ENCODE results near the gene KIF12.
"Not testable (repeated sequence)": the region's sequence is repeated elsewhere in the genome, so short reads cannot be mapped to it uniquely, and the experiment has no call there.

Gene KIF12

GRCh38 chr9:114049441-114050225 is 49.5 kb downstream of the KIF12 start:
- DNase-seq (ENCODE audit: low read depth in 1 of 2, low spot score in 1 of 2), result no peak

DNA sequence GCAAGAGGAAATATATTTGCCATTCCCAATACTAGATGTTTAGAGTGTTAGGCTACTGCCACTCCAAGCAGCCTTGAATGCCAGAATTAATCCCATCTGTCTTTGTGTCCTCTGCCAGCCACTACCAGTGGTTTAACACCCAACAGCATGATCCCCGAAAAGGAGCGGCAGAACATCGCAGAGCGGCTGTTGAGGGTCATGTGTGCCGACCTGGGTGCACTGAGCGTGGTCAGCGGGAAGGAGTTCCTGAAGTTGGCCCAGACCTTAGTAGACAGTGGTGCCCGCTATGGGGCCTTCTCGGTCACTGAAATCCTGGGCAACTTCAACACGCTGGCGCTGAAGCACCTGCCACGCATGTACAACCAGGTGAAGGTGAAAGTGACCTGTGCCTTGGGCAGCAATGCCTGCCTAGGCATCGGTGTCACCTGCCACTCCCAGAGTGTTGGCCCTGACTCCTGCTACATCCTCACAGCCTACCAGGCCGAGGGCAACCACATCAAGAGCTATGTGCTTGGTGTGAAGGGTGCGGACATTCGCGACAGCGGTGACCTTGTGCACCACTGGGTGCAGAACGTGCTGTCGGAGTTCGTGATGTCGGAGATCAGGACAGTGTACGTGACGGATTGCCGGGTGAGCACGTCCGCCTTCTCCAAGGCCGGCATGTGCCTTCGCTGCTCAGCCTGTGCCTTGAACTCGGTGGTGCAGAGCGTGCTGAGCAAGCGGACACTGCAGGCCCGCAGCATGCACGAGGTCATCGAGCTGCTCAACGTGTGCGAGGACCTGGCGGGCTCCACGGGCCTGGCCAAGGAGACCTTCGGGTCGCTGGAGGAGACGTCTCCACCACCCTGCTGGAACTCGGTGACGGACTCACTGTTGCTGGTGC is 50.3 kb downstream of the KIF12 start:
- no peak for DNase-seq (ENCODE audit: low read depth in 1 of 2, low spot score in 1 of 2)

GRCh38 chr9:114047717-114048116 is 51.4 kb downstream of the KIF12 start:
- DNase-seq (ENCODE audit: low read depth in 1 of 2, low spot score in 1 of 2), result no peak

DNA sequence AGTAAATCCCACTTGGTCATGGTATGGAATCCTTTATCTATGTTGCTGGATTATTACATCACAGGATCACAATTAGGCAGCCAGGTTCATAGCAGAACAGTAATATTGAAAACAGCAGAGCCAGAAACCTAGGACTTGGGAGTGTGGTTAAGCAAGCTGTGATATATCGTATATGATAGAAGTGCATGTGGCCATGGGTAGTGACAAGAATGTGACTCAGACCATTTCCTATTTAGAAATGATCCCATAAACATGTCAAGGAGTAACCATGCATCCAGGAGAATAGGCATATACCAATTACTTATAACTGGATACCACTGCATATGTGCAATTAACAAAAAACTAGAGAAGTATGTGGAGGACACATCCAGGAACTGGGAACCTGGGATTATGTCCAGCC is 52.2 kb downstream of the KIF12 start:
- DNase-seq (ENCODE audit: low read depth in 1 of 2, low spot score in 1 of 2), result no peak

DNA sequence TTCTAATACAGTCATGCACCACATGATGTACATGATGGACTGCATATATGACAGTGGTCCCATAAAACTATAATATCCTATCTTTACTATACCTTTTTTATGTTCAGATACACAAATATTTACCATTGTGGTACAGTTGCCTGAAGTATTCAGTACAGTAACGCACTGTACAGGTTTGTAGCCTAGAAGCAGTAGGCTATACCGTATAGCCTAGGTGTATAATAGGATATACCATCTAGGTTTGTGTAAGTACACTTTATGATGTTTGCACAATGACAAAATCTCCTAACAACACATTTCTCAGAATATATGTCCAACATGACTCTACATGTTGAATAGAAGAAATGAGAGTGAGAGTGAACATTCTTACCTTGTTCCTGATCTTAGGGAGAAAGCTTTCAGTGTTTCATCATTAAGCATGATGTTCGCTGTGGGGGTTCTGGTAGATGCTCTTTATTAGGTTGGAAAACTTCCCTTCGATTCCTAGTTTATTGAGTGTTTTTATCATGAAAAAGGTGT is 52.8 kb downstream of the KIF12 start:
- DNase-seq (ENCODE audit: low read depth in 1 of 2, low spot score in 1 of 2), result no peak

DNA sequence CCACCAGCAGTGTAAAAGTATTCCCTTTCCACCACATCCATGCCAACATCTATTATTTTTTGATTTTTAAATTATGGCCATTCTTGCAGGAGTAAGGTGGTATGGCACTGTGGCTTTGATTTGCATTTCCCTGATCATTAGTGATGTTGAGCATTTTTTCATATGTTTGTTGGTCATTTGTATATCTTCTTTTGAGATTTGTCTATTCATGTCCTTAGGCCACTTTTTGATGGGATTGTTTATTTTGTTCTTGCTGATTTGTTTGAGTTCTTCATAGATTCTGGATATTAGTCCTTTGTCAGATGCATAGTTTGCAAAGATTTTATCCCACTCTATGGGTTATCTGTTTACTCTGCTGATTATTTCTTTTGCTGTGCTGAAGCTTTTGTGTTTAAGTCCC is 55.4 kb downstream of the KIF12 start:
- not testable (repeated sequence) for DNase-seq (ENCODE audit: low read depth in 1 of 2, low spot score in 1 of 2)

Measured in activated CD4-positive, alpha-beta T cell treated with anti-CD3 and anti-CD28 coated beads, Interleukin-2, amount 50 U/mL, for 24 hours (primary cell).